ENCODE data around the gene UBE3C.
"Not testable (repeated sequence)": the region's sequence is repeated elsewhere in the genome, so short reads cannot be mapped to it uniquely, and the experiment has no call there.

Gene UBE3C

GRCh38 chr7:157130849-157131248, 7.9 kb upstream of the UBE3C start:
- DNase-seq (ENCODE audit: low read depth): not testable (repeated sequence)

GRCh38 chr7:157132796-157133195, 5.9 kb upstream of the UBE3C start:
- DNase-seq (ENCODE audit: low read depth): no peak

- DNase-seq (ENCODE audit: low read depth): no peak
These were observed 5.4 kb upstream of the UBE3C start for GRCh38 chr7:157133304-157133703.

GRCh38 chr7:157136372-157136771, 2.4 kb upstream of the UBE3C start:
- no peak for DNase-seq (ENCODE audit: low read depth)

- no peak for DNase-seq (ENCODE audit: low read depth)
These were observed 664 bp upstream of the UBE3C start for GRCh38 chr7:157138101-157138423.

GRCh38 chr7:157139111-157139809, 534 bp downstream of the UBE3C start:
- peak; percentile 47 for DNase-seq (ENCODE audit: low read depth)

GRCh38 chr7:157139810-157140510, 1.2 kb downstream of the UBE3C start:
- no peak for DNase-seq (ENCODE audit: low read depth)

GRCh38 chr7:157140511-157140905, 1.8 kb downstream of the UBE3C start:
- DNase-seq (ENCODE audit: low read depth): no peak

- DNase-seq (ENCODE audit: low read depth): no peak
These were observed 2.9 kb downstream of the UBE3C start for GRCh38 chr7:157141525-157142060.

- no peak for DNase-seq (ENCODE audit: low read depth)
These were observed 5.1 kb downstream of the UBE3C start for GRCh38 chr7:157143788-157144187.

GRCh38 chr7:157149317-157149716, 10.6 kb downstream of the UBE3C start:
- DNase-seq (ENCODE audit: low read depth): no peak

GRCh38 chr7:157150882-157151281, 12.2 kb downstream of the UBE3C start:
- no peak for DNase-seq (ENCODE audit: low read depth)

GRCh38 chr7:157151626-157152339, 13.1 kb downstream of the UBE3C start:
- no peak for DNase-seq (ENCODE audit: low read depth)

GRCh38 chr7:157152391-157152937, 13.7 kb downstream of the UBE3C start:
- no peak for DNase-seq (ENCODE audit: low read depth)

GRCh38 chr7:157153260-157153659, 14.5 kb downstream of the UBE3C start:
- no peak for DNase-seq (ENCODE audit: low read depth)

- DNase-seq (ENCODE audit: low read depth): no peak
These were observed 17.2 kb downstream of the UBE3C start for GRCh38 chr7:157155959-157156358.

- DNase-seq (ENCODE audit: low read depth): no peak
These were observed 19.7 kb downstream of the UBE3C start for GRCh38 chr7:157158400-157158799.

- DNase-seq (ENCODE audit: low read depth): not testable (repeated sequence)
These were observed 20.8 kb downstream of the UBE3C start for GRCh38 chr7:157159537-157159936.

- no peak for DNase-seq (ENCODE audit: low read depth)
These were observed 21.7 kb downstream of the UBE3C start for GRCh38 chr7:157160433-157160832.

GRCh38 chr7:157165987-157166386, 27.3 kb downstream of the UBE3C start:
- DNase-seq (ENCODE audit: low read depth): no peak

GRCh38 chr7:157168571-157168970, 29.8 kb downstream of the UBE3C start:
- DNase-seq (ENCODE audit: low read depth): no peak

GRCh38 chr7:157176771-157177170, 38.0 kb downstream of the UBE3C start:
- no peak for DNase-seq (ENCODE audit: low read depth)

Data from activated T-cell treated with anti-CD3 and anti-CD28 coated beads for 1 hour (primary cell).